ENCODE data around the gene PLCD4. TPM values are rescaled to one million over a fixed set of nuclear protein-coding genes. Genes with fewer than 3 reads are reported as not detected.

PLCD4 gene
- total and polyA plus RNA-seq, 2 of the 8 experiments (the other 6 are each of a cell fraction or from before 2014, with no cell fraction given): 0.21 to 0.50 TPM

GRCh38 chr2:218577482-218578220 is 30.0 kb upstream of the PLCD4 start:
- CTCF ChIA-PET (ENCODE audit: partially characterized antibody): interaction anchor here (1.0 to 1.4 kb wide), 4 partner anchors 67 to 80 kb away, joined by 3 to 4 read pairs (median 3); no protein-coding TSS in a partner anchor
- no peak overlapping the region for H3K27ac ChIP-seq (ENCODE audit: low read depth, low read length)

More at GRCh38 chr2:218577482-218578220, 30.0 kb upstream of the PLCD4 start:
- no peak overlapping the region for H2AK5ac ChIP-seq (ENCODE audit: low read depth, low read length)
- no peaks in the 10 kb centered on the region for H3K27me3 ChIP-seq (replicated peaks in 1 of 4; ENCODE audit: control insufficient read depth in 3 of 4, extremely low read depth in 1 of 4, insufficient read depth in 3 of 4, low read length in 3 of 4)
- no peak overlapping the region for H2BK5ac ChIP-seq (ENCODE audit: low read depth, low read length)
- peaks cover 8 to 90% of the 10 kb centered on the region in 2 experiments for H3K79me2 ChIP-seq (ENCODE audit: control insufficient read depth in 1 of 2, insufficient read depth in 2 of 2, low read length in 2 of 2)
- peak overlapping the region; percentile 21 to 56; a peak in 2 of 4 replicates for H3K4me2 ChIP-seq (ENCODE audit: insufficient read depth in 1 of 2, low read depth in 2 of 2, low read length in 2 of 2)
- H3K79me1 ChIP-seq (ENCODE audit: low read depth, low read length): peaks cover 6% of the 10 kb centered on the region; the same call in 1 of the 2 replicates
- no peak overlapping the region for H4K8ac ChIP-seq (ENCODE audit: extremely low read depth, insufficient read depth, low read length)
- H3K23me2 ChIP-seq (ENCODE audit: low read depth, low read length): no peaks in the 10 kb centered on the region
- H3K4me3 ChIP-seq (ENCODE audit: extremely low read depth in 1 of 4, insufficient read depth in 2 of 4, low read depth in 3 of 4, low read length in 4 of 4): peak overlapping the region in 1 of 4 experiments; percentile 13; a peak in 1 of 8 replicates
- H4K5ac ChIP-seq (ENCODE audit: insufficient read length, low read depth, low read length): no peak overlapping the region
- H2BK120ac ChIP-seq (replicated peaks; ENCODE audit: low read depth, low read length): no peak overlapping the region
- peaks cover 3 to 8% (median 7%) of the 10 kb centered on the region in 4 experiments; a peak in 4 of 7 replicates for H3K4me1 ChIP-seq (replicated peaks in 1 of 4; ENCODE audit: control insufficient read depth in 3 of 4, insufficient read depth in 4 of 4, low read length in 3 of 4)
- H3K23ac ChIP-seq (ENCODE audit: insufficient read length): no peak overlapping the region
- no peak overlapping the region for H3K4ac ChIP-seq (replicated peaks; ENCODE audit: insufficient read length, low read depth, low read length)
- no peak overlapping the region for H4K91ac ChIP-seq (replicated peaks; ENCODE audit: insufficient read length, low read length)
- peaks cover 3 to 40% (median 17%) of the 10 kb centered on the region in 4 experiments; a peak in 7 of 8 replicates for H3K36me3 ChIP-seq (ENCODE audit: control insufficient read depth in 2 of 4, insufficient read depth in 4 of 4, low read length in 3 of 4)
- POLR2A ChIA-PET (ENCODE audit: partially characterized antibody): interaction anchor here (0.7 to 4.0 kb wide), 14 partner anchors 7 to 336 kb away, joined by 3 to 20 read pairs (median 4); partner anchors contain the start of genes RNF25, STK36 and USP37
- H2AFZ ChIP-seq (ENCODE audit: low read length): no peak overlapping the region
- no peak for DNase-seq (ENCODE audit: low read depth in 1 of 2, low spot score in 2 of 2)
- no peak overlapping the region for H2BK12ac ChIP-seq (ENCODE audit: low read depth, low read length)
- no peak overlapping the region for H3K18ac ChIP-seq (ENCODE audit: extremely low read depth, low read length)
- H2BK20ac ChIP-seq (ENCODE audit: low read length): no peak overlapping the region
- FAIRE-seq: no peak
- no peak overlapping the region for H2BK15ac ChIP-seq (ENCODE audit: low read length)
- 88% methylated on average over 3 of the region's 3 CpGs; no CpG with 5 or more reads in 1 of the 2 experiments for WGBS, 2 experiments (ENCODE audit: extremely low coverage in 1 of 2, insufficient coverage in 1 of 2, insufficient read length in 1 of 2, insufficient replicate concordance in 2 of 2, low coverage in 1 of 2, low lambda C conversion rate in 2 of 2, missing lambda C conversion rate in 1 of 2)
- TF ChIP-seq CTBP2 (IDR thresholded peaks at IDR 0.05; ENCODE audit: borderline replicate concordance, insufficient read depth, insufficient read length, low read length) (no peak), POLR2AphosphoS5 (IDR thresholded peaks at IDR 0.05; ENCODE audit: low read depth, low read length) (peak; percentile 56; the same call in 1 of the 2 replicates)
- H3K9ac ChIP-seq (replicated peaks in 1 of 4; ENCODE audit: extremely low read depth in 1 of 4, low read depth in 3 of 4, low read length in 3 of 4): no peak overlapping the region; a peak in 1 of 7 replicates
- H3K9me3 ChIP-seq (ENCODE audit: insufficient read depth in 2 of 2, low read depth in 1 of 2, low read length in 1 of 2): no peaks in the 10 kb centered on the region
- no peak overlapping the region for H3K14ac ChIP-seq (ENCODE audit: insufficient read length)
- H3K56ac ChIP-seq (replicated peaks; ENCODE audit: insufficient read length, low read depth, low read length): no peak overlapping the region
- H4K20me1 ChIP-seq (replicated peaks in 1 of 2; ENCODE audit: control insufficient read depth in 1 of 2, insufficient read depth in 2 of 2, low read length in 2 of 2): peaks cover 12 to 21% of the 10 kb centered on the region in 2 experiments
